Heart left ventricle (tissue), 13 donors: ENCODE results near the gene APRT.

Experiments used
- CTCF ChIP-seq, 12 donors: fragments of 200-600 bp; sonication (generic) in 4 of 12; IDR thresholded peaks; one replicate each; pipeline versions ENCODE4 v1.5.0 to v1.8.0; 2018 to 2022; ENCODE audit warnings: antibody characterized with exemption in 12 of 12, mild to moderate bottlenecking in 5 of 12
- POLR2A ChIP-seq, 2 donors: fragments of 450-650 bp; IDR thresholded peaks; one replicate each; pipeline ENCODE4 v1.6.1; 2017; ENCODE audit warnings: antibody characterized with exemption in 2 of 2, mild to moderate bottlenecking in 2 of 2, moderate library complexity in 2 of 2
- donor health status: ischemic (EF 13 %, LVEDD 7.1; RV severe dilation, severe dysfunction).
- donor health status: DM: no; HTN: yes; CAD: no.
- donor health status: DM: no; HTN: no; CAD: no.
- donor health status: ischemic (EF 25% LVEDD 6.9; RV normal size, moderate dysfunction).
- donor health status: ischemic (EF 25% LVEDD 5.7; RV mildly dilated, moderate dysfunction).
- donor health status: ischemic (EF 35%, LVEDD 5.7; RV mildly dilated, moderate dysfunction).
- donor health status: nonischemic (EF 11% LVEDD 7.7; RV severe dilation, severe dysfunction).
- donor health status: DM: yes; HTN: yes; CAD: no.
- donor health status: PGD.
- donor health status: ischemic (EF 29% LVEDD 5.4; RV normal size, mild dysfunction).
- donor health status: nonischemic (EF 23%, LVEDD 6.1; RV moderate dilation, normal function).

GRCh38 chr16:88838566-88838965, 26.8 kb upstream of the APRT start:
- TF ChIP-seq CTCF (IDR thresholded peaks at IDR 0.05) (no peak), POLR2A (IDR thresholded peaks at IDR 0.05) (no peak)
